ENCODE results near the gene TLL2. TPM values are rescaled to one million over a fixed set of nuclear protein-coding genes. Genes with fewer than 3 reads are reported as not detected.
A peak's percentile ranks its signal among the peaks of the same experiment; 100 is the strongest.

Gene TLL2
- total RNA-seq, 4 donors from 2014 or later: 0.67 to 1.1 TPM; not detected in 2

DNA sequence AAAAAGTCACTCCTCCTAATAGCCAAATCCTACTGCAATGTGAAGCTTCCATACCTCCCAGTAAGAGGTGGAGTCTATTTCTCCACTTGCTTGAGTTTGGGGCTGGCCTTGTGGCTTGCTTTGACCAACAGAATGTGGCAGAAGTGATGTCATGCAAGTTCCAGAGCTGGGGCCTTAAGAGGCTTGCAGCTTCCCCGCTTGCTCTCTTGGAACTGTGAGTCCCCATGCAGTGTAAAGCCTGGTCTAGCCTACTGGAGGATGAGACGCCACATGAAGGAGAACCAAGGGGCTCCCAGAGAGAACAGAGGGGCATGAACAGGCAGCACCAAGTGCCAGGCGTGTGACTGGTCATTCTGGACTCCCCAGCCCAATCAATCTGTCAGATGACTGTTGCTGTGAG, 96.3 kb downstream of the TLL2 start:
- Histone ChIP-seq H3K36me3 (no peaks in the 10 kb centered on the region), H3K27me3 (no peaks in the 10 kb centered on the region), H3K4me3 (no peak overlapping the region), H3K9me3 (no peaks in the 10 kb centered on the region), H3K4me1 (no peaks in the 10 kb centered on the region), H3K27ac (no peak overlapping the region)
- intact Hi-C loops (cut with DNase I; ENCODE audit: low total_unique reads): no loop called here
- DNase-seq: no peak
- TF ChIP-seq, protein P1, sequence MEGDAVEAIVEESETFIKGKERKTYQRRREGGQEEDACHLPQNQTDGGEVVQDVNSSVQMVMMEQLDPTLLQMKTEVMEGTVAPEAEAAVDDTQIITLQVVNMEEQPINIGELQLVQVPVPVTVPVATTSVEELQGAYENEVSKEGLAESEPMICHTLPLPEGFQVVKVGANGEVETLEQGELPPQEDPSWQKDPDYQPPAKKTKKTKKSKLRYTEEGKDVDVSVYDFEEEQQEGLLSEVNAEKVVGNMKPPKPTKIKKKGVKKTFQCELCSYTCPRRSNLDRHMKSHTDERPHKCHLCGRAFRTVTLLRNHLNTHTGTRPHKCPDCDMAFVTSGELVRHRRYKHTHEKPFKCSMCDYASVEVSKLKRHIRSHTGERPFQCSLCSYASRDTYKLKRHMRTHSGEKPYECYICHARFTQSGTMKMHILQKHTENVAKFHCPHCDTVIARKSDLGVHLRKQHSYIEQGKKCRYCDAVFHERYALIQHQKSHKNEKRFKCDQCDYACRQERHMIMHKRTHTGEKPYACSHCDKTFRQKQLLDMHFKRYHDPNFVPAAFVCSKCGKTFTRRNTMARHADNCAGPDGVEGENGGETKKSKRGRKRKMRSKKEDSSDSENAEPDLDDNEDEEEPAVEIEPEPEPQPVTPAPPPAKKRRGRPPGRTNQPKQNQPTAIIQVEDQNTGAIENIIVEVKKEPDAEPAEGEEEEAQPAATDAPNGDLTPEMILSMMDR (IDR thresholded peaks at IDR 0.05): no peak
- TF ChIP-seq POLR2A (IDR thresholded peaks at IDR 0.05): no peak

DNA sequence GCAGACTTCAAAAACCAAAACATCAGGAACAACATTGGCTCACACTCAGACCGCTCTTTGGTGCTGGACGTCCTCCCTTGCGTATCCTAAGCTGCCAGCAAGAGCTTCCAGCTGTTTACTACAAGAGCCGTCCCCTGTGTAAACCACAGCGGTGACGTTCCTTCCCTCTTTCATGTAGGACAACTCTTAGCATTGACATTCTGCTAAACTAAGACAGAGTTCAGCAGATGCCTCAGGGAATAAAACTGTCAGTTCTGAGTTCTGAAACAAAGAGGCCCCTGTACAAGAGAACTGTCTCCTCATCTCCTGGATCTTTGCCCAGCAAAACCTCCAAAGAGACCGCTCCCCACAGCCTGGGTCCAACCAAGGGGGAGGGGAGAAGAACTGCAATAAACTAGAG, 97.1 kb downstream of the TLL2 start:
- DNase-seq: peak; percentile 41 to 48
- Histone ChIP-seq H3K4me3 (no peak overlapping the region), H3K4me1 (no peaks in the 10 kb centered on the region), H3K27ac (no peak overlapping the region), H3K36me3 (no peaks in the 10 kb centered on the region), H3K9me3 (no peaks in the 10 kb centered on the region), H3K27me3 (no peaks in the 10 kb centered on the region)
- intact Hi-C loops (cut with DNase I; ENCODE audit: low total_unique reads): no loop called here
- TF ChIP-seq POLR2A (IDR thresholded peaks at IDR 0.05): no peak
- TF ChIP-seq, protein P1 (IDR thresholded peaks at IDR 0.05): no peak

DNA sequence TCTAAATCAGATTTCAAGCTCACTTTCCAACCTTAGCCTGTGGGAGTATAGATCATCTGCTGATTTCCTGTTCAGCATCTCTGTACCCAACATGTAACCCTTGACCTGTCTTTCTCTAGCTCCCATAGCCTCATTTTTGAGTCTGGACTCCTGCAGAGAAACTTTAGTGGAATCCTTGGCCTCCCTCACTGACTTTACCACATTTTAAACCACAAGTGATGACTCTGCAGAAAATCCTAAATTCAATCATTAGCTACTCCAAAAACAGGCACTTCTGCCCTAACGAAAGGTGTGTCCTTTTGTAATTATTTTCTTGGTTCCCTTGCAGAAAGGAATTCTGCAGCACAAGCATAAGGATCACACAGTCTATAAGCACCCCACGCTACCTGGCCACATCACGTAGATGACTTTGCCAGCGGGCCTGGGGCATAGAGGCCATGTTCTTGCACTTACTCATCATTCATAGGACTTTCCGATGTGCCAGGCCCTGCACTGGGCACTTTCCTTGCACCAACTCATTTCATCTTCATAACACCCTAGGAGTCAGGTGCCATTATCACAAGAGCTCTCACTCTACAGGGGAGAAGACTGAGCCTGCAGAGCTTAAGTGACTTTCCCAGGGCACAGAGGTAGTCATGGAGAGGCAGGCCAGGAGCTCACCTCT, 97.7 kb downstream of the TLL2 start:
- Histone ChIP-seq H3K9me3 (no peaks in the 10 kb centered on the region), H3K27ac (no peak overlapping the region), H3K36me3 (no peaks in the 10 kb centered on the region), H3K4me1 (no peaks in the 10 kb centered on the region), H3K27me3 (no peaks in the 10 kb centered on the region), H3K4me3 (no peak overlapping the region)
- TF ChIP-seq, protein P1 (IDR thresholded peaks at IDR 0.05): no peak
- no peak for TF ChIP-seq POLR2A (IDR thresholded peaks at IDR 0.05)
- intact Hi-C loops (cut with DNase I; ENCODE audit: low total_unique reads): no loop called here
- DNase-seq: no peak

DNA sequence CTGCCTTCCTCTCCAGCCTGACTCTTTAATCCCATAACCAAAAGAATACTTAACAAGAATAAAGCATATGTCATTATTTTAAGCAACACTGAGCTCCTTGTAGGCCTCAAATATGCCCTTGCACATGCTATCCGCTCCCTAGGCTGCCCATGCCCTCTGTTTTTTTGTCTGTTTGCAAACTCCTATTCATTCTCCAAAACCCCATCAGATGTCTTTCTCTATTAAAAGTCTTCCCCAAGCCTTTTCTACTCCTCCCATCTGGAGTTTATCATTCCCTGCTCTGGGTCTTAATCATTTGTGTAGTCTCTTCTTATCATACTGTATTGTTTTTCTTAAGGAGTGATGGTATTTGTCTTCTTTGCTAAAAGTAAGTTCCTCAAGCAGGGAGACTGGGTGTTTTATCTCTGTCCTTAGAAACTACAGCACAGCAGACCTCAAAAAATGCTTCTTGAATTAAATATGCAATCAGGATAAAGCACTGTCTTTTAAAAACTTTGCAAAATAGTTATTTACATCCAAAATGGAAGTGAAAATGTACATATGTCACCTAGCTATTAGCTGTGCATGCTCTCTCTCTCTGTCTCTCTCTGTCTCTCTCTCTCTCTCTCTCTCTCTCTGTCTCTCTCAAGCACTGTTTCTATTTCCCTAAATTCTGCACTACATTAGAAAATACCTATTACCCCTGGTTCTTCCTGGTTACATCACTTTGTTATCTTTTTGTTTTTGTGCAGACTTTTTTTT, 98.4 kb downstream of the TLL2 start:
- TF ChIP-seq, protein P1 (IDR thresholded peaks at IDR 0.05): no peak
- no peak for TF ChIP-seq POLR2A (IDR thresholded peaks at IDR 0.05)
- intact Hi-C loops (cut with DNase I; ENCODE audit: low total_unique reads): no loop called here
- H3K4me3 ChIP-seq: no peak overlapping the region
- no peaks in the 10 kb centered on the region for H3K9me3 ChIP-seq
- no peak overlapping the region for H3K27ac ChIP-seq
- no peaks in the 10 kb centered on the region for H3K36me3 ChIP-seq
- H3K4me1 ChIP-seq: no peaks in the 10 kb centered on the region
- no peak for DNase-seq
- H3K27me3 ChIP-seq: no peaks in the 10 kb centered on the region

DNA sequence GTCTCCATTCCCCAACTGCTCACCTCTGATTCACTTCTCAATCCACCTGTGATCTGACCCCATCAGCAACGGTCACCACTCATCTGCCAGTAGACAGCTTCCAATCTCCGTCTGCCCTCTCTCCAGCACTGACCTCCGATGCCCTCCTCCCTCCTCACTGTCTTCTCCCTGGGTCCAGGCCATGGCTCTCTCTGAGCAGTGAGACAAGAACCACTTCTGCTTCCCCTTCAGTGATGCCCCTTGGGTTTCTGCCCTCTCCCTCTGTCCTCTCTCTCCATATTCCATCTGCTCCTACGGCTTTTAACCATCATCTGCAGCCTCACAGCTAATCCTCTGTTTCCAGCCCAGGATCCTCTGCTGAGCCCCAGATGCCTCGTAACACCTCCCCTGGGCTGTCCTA, 99.4 kb downstream of the TLL2 start:
- H3K36me3 ChIP-seq: no peaks in the 10 kb centered on the region
- intact Hi-C loops (cut with DNase I; ENCODE audit: low total_unique reads): no loop called here
- no peak overlapping the region for H3K27ac ChIP-seq
- TF ChIP-seq, protein P1 (IDR thresholded peaks at IDR 0.05): no peak
- H3K4me3 ChIP-seq: no peak overlapping the region
- no peaks in the 10 kb centered on the region for H3K9me3 ChIP-seq
- H3K27me3 ChIP-seq: no peaks in the 10 kb centered on the region
- DNase-seq: no peak
- no peaks in the 10 kb centered on the region for H3K4me1 ChIP-seq
